Retinal pigment epithelial cell (primary cell): ENCODE data around the gene KCNC4.
A peak's percentile ranks its signal among the peaks of the same experiment; 100 is the strongest.

Experiments
- DNase-seq: peaks from one replicate; pipeline ENCODE4 v3.0.0-alpha.2; 2010; ENCODE audit warnings: low read depth
- H3K4me3 ChIP-seq: 2 replicates; pipeline ENCODE4 v1.5.1; 2011; ENCODE audit warnings: mild to moderate bottlenecking, low read length, control low read depth, moderate library complexity
- TF ChIP-seq, protein P1 (sequence below): conservative IDR thresholded peaks from 2 replicates; pipeline ENCODE4 v1.5.1; 2011; ENCODE audit warnings: low read depth, low read length, control low read depth, inconsistent platforms

KCNC4 gene

DNA sequence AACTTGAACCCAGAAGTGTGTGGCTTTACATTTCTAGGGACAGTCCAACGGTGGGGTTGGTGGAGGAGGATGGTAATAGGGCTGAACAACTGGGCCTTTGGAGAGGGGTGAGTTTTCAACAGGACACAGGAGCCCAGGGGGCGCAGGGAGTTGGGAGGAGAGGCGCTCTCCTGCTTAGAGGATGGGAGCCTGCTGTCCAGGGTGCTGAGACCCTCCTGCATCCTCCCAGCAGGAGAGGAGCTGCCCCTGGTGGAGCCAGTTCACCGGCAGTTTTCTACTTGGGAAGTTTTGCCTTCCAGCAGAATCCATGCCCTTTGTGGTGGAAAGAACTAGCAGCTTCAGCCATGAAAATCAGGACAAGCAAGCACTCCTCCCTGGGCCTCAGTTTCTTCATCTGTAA lies 8.6 kb downstream of the KCNC4 start:
- no peak for DNase-seq
- TF ChIP-seq, protein P1, sequence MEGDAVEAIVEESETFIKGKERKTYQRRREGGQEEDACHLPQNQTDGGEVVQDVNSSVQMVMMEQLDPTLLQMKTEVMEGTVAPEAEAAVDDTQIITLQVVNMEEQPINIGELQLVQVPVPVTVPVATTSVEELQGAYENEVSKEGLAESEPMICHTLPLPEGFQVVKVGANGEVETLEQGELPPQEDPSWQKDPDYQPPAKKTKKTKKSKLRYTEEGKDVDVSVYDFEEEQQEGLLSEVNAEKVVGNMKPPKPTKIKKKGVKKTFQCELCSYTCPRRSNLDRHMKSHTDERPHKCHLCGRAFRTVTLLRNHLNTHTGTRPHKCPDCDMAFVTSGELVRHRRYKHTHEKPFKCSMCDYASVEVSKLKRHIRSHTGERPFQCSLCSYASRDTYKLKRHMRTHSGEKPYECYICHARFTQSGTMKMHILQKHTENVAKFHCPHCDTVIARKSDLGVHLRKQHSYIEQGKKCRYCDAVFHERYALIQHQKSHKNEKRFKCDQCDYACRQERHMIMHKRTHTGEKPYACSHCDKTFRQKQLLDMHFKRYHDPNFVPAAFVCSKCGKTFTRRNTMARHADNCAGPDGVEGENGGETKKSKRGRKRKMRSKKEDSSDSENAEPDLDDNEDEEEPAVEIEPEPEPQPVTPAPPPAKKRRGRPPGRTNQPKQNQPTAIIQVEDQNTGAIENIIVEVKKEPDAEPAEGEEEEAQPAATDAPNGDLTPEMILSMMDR: peak; percentile 18

GRCh38 chr1:110220324-110220723 lies 10.2 kb downstream of the KCNC4 start:
- no peak overlapping the region for H3K4me3 ChIP-seq
- TF ChIP-seq, protein P1: no peak
- DNase-seq: no peak

More for the DNA sequence above, 8.6 kb downstream of the KCNC4 start:
- no peak overlapping the region for H3K4me3 ChIP-seq

GRCh38 chr1:110221119-110221518 lies 11.0 kb downstream of the KCNC4 start:
- TF ChIP-seq, protein P1: no peak
- H3K4me3 ChIP-seq: no peak overlapping the region
- DNase-seq: no peak

GRCh38 chr1:110223127-110223526 lies 13.0 kb downstream of the KCNC4 start:
- TF ChIP-seq, protein P1: no peak
- no peak for DNase-seq
- no peak overlapping the region for H3K4me3 ChIP-seq

GRCh38 chr1:110223581-110223980 lies 13.5 kb downstream of the KCNC4 start:
- TF ChIP-seq, protein P1: no peak
- no peak overlapping the region for H3K4me3 ChIP-seq
- DNase-seq: no peak

DNA sequence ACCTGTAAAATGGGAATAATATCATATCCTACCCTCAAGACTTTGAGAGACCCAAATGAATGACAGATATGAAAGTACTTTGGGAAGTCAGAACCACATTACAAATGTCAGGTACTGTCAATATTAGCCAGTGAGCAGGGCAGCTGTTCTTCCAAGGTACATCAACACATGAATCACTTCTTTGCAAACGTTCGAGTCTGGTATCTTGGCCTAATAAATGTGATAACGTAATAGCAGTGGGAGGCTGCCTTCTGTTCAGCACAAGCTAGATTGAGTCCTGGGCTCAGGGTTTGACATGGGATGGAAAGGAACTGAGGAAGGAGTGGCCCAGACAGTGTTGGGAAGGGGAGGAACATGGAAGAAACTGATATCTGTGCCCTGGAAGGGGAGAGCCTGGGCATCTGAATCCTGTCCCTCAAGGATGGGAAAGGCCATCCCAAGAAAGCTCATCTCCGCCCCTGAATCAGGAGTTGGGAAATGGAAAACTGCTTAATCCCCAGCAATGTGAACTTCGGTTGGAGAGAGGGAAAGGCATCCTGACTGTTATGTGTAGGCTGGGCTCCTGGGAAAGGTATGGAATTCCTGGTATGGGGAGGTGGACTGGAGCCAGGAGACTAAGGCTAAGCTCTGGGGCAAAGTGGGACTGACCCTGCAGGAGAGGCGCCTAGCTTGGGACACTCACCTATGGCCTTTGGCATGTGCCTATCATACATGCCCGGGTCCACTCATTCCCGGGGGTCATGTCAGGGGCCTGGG lies 14.3 kb downstream of the KCNC4 start:
- TF ChIP-seq, protein P1: no peak
- DNase-seq: no peak
- no peak overlapping the region for H3K4me3 ChIP-seq

- no peak for DNase-seq
- H3K4me3 ChIP-seq: no peak overlapping the region
- TF ChIP-seq, protein P1: no peak
Observed at GRCh38 chr1:110225212-110225611, 15.1 kb downstream of the KCNC4 start.
